ENCODE data around the gene SEMA4C.

The SEMA4C gene

DNA sequence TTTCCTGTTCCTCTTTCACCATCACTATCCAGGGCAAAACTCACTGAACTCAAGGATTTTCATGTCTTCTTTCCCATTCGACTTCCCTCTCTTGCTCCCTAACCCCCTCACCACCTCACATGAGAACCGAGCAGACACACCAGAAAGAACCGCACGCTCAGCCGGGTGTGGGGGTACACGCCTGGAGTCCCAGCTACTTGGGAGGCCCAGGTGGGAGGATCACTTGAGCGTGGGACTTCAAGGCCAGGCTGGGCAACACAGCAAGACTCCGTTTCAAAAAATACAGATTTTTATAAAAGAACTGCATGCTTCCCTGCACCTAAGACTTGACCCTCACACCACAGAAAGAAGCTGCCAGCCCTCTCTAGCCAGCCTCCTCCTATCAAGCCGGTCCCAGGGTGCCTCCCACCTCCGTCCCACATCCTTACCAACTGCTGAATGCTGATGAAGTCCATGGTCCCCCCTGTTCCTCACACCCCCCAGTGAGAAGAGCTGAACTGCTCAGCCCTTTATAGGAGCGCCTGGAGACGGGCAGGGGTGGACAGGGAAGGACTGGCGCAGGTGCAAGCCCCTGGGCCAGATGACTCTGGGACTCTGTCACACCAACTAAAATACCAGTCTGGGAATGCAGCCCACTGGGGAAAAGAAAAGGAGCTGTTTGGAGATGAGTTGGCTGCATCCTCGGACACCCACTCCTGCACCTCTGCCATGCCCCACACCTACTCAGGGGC is 26.2 kb downstream of the SEMA4C start, which contains the start of gene ANKRD23:
ANKRD23 (minus strand) TSS at position 484 of the 731 bp plus-strand sequence; CDS start at position 455, 29 bp downstream.
- Histone ChIP-seq H2BK5ac (ENCODE audit: low read length) (no peak within 1 kb of the TSS), H3K4me3 (ENCODE audit: low read length in 2 of 2) (no peak within 1 kb of the TSS), H3K27me3 (ENCODE audit: control insufficient read depth in 3 of 3, insufficient read depth in 3 of 3, low read depth in 1 of 3, low read length in 3 of 3) (no peaks in the 10 kb centered on the region), H3K18ac (ENCODE audit: low read length) (no peak within 1 kb of the TSS), H3K4ac (ENCODE audit: low read length) (no peak within 1 kb of the TSS), H2BK120ac (ENCODE audit: low read depth, low read length) (no peak within 1 kb of the TSS), H2BK15ac (ENCODE audit: low read length) (no peak within 1 kb of the TSS), H3K9me3 (replicated peaks in 1 of 2; ENCODE audit: control insufficient read depth in 2 of 2, insufficient read depth in 1 of 2, low read depth in 1 of 2, low read length in 2 of 2) (no peaks in the 10 kb centered on the region), H2AK5ac (ENCODE audit: low read depth, low read length) (no peak within 1 kb of the TSS), H3K9ac (ENCODE audit: low read depth, low read length, poor library complexity) (no peak within 1 kb of the TSS), H3K79me1 (ENCODE audit: low read depth, low read length) (peaks cover 2% of the 10 kb centered on the region), H3K14ac (ENCODE audit: low read length) (no peak within 1 kb of the TSS), H3K4me1 (ENCODE audit: control insufficient read depth in 2 of 2, insufficient read depth in 1 of 2, low read depth in 1 of 2, low read length in 2 of 2) (peaks cover 0 to 6% of the 10 kb centered on the region in 2 donors), H2BK12ac (ENCODE audit: low read length) (no peak within 1 kb of the TSS), H4K91ac (ENCODE audit: low read depth, low read length, poor library complexity) (no peak within 1 kb of the TSS), H2AFZ (ENCODE audit: low read length) (no peak within 1 kb of the TSS), H3K27ac (replicated peaks; ENCODE audit: low read length) (no peak within 1 kb of the TSS), H4K8ac (ENCODE audit: low read depth, low read length) (no peak within 1 kb of the TSS), H3K36me3 (replicated peaks in 1 of 2; ENCODE audit: control insufficient read depth in 2 of 2, insufficient read depth in 2 of 2, low read length in 2 of 2) (peaks cover 15 to 38% of the 10 kb centered on the region in 2 donors), H3K4me2 (ENCODE audit: insufficient read depth, low read length, poor library complexity, severe bottlenecking) (no peak within 1 kb of the TSS), H3K23ac (ENCODE audit: low read depth, low read length, poor library complexity) (peak within 1 kb of the TSS; percentile 29)
- no CpG with 5 or more reads among the region's 14 CpGs for WGBS, 2 donors (ENCODE audit: extremely low coverage in 2 of 2, insufficient read length in 2 of 2, insufficient replicate concordance in 1 of 2)
- no peak for DNase-seq (ENCODE audit: low spot score)

DNA sequence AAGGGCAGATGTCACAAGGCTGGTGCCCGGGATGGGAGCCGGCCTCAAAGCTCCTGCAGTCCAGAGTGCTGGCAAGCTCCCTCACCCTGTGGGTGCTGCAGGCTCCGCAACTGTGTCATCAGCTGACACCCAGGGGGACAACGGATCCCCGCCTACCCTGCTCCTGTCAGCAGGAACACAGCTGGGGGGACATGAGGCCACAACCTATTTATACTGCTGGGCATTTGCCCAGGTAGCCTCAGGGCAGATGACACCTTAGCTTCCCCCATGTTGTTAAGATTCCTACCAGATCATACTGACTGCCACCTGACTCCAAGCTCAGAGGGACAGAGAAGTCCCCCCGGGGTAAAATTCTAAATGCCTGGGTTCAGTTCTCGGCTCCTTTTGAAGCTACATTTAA is 27.3 kb downstream of the SEMA4C start:
- no peak overlapping the region for H3K14ac ChIP-seq (ENCODE audit: low read length)
- no peak overlapping the region for H2BK5ac ChIP-seq (ENCODE audit: low read length)
- no peaks in the 10 kb centered on the region for H3K9me3 ChIP-seq (replicated peaks in 1 of 2; ENCODE audit: control insufficient read depth in 2 of 2, insufficient read depth in 1 of 2, low read depth in 1 of 2, low read length in 2 of 2)
- peaks cover 14 to 40% of the 10 kb centered on the region in 2 donors for H3K36me3 ChIP-seq (replicated peaks in 1 of 2; ENCODE audit: control insufficient read depth in 2 of 2, insufficient read depth in 2 of 2, low read length in 2 of 2)
- no peak overlapping the region for H4K91ac ChIP-seq (ENCODE audit: low read depth, low read length, poor library complexity)
- no CpG with 5 or more reads among the region's 7 CpGs for WGBS, 2 donors (ENCODE audit: extremely low coverage in 2 of 2, insufficient read length in 2 of 2, insufficient replicate concordance in 1 of 2)
- no peak overlapping the region for H2BK15ac ChIP-seq (ENCODE audit: low read length)
- H3K27ac ChIP-seq (replicated peaks; ENCODE audit: low read length), result no peak overlapping the region
- no peak overlapping the region for H3K23ac ChIP-seq (ENCODE audit: low read depth, low read length, poor library complexity)
- peaks cover 2% of the 10 kb centered on the region for H3K79me1 ChIP-seq (ENCODE audit: low read depth, low read length)
- no peak overlapping the region for H2BK120ac ChIP-seq (ENCODE audit: low read depth, low read length)
- no peak for DNase-seq (ENCODE audit: low spot score)
- H3K4me2 ChIP-seq (ENCODE audit: insufficient read depth, low read length, poor library complexity, severe bottlenecking), result no peak overlapping the region
- H3K27me3 ChIP-seq (ENCODE audit: control insufficient read depth in 3 of 3, insufficient read depth in 3 of 3, low read depth in 1 of 3, low read length in 3 of 3), result no peaks in the 10 kb centered on the region
- H2BK12ac ChIP-seq (ENCODE audit: low read length), result no peak overlapping the region
- no peak overlapping the region for H3K18ac ChIP-seq (ENCODE audit: low read length)
- no peak overlapping the region for H3K9ac ChIP-seq (ENCODE audit: low read depth, low read length, poor library complexity)
- H4K8ac ChIP-seq (ENCODE audit: low read depth, low read length), result no peak overlapping the region
- no peak overlapping the region for H3K4me3 ChIP-seq (ENCODE audit: low read length in 2 of 2)
- H2AK5ac ChIP-seq (ENCODE audit: low read depth, low read length), result no peak overlapping the region
- no peak overlapping the region for H2AFZ ChIP-seq (ENCODE audit: low read length)
- peaks cover 0 to 2% of the 10 kb centered on the region in 2 donors for H3K4me1 ChIP-seq (ENCODE audit: control insufficient read depth in 2 of 2, insufficient read depth in 1 of 2, low read depth in 1 of 2, low read length in 2 of 2)
- H3K4ac ChIP-seq (ENCODE audit: low read length), result no peak overlapping the region

DNA sequence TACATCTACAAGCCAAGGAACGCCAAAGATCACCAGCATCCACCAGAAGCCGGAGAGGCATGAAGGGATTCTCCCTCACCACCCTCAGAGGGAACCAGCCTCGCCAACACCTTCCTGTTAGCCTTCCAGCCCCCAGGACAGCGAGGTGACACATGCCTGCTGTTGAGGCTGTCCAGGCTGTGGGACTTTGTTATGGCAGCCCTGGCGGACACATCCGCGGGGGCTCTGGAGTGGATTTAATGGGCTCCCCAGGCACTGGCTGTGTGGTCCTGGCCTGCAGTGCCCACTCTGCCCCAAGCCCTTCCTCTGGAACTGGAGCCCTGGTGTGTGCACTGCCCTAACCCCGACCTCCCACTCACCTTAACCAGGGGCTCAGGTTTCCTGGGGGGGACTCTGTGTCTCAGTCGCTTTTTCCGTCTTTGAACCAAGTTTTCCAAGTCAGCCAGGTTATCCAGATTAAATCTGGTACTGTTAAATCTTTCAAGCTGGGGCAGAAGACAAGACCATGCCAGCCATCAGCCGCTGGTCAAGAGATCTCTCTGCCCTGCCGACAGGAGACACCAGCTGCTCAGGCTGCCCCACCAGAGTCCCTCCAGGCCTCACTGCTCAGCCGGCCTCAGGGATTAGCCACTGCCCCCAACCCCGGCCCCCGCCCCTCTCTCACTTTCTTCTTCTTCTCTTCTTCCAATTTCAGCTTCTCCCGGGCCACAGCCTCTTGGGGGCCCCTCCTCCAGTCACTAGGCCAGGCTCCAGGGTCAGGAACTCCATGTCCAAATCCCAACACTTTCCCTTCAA is 28.0 kb downstream of the SEMA4C start:
- Histone ChIP-seq H3K79me1 (ENCODE audit: low read depth, low read length) (peaks cover 2% of the 10 kb centered on the region), H3K36me3 (replicated peaks in 1 of 2; ENCODE audit: control insufficient read depth in 2 of 2, insufficient read depth in 2 of 2, low read length in 2 of 2) (peaks cover 12 to 43% of the 10 kb centered on the region in 2 donors), H3K14ac (ENCODE audit: low read length) (no peak overlapping the region), H3K9ac (ENCODE audit: low read depth, low read length, poor library complexity) (no peak overlapping the region), H4K8ac (ENCODE audit: low read depth, low read length) (no peak overlapping the region), H3K27ac (replicated peaks; ENCODE audit: low read length) (no peak overlapping the region), H2AFZ (ENCODE audit: low read length) (no peak overlapping the region), H2AK5ac (ENCODE audit: low read depth, low read length) (no peak overlapping the region), H3K4me2 (ENCODE audit: insufficient read depth, low read length, poor library complexity, severe bottlenecking) (no peak overlapping the region), H3K4me1 (ENCODE audit: control insufficient read depth in 2 of 2, insufficient read depth in 1 of 2, low read depth in 1 of 2, low read length in 2 of 2) (no peaks in the 10 kb centered on the region), H3K23ac (ENCODE audit: low read depth, low read length, poor library complexity) (no peak overlapping the region), H3K4ac (ENCODE audit: low read length) (no peak overlapping the region), H2BK5ac (ENCODE audit: low read length) (no peak overlapping the region), H2BK120ac (ENCODE audit: low read depth, low read length) (no peak overlapping the region), H4K91ac (ENCODE audit: low read depth, low read length, poor library complexity) (no peak overlapping the region), H2BK15ac (ENCODE audit: low read length) (no peak overlapping the region), H3K27me3 (ENCODE audit: control insufficient read depth in 3 of 3, insufficient read depth in 3 of 3, low read depth in 1 of 3, low read length in 3 of 3) (no peaks in the 10 kb centered on the region), H2BK12ac (ENCODE audit: low read length) (no peak overlapping the region), H3K4me3 (ENCODE audit: low read length in 2 of 2) (no peak overlapping the region), H3K9me3 (replicated peaks in 1 of 2; ENCODE audit: control insufficient read depth in 2 of 2, insufficient read depth in 1 of 2, low read depth in 1 of 2, low read length in 2 of 2) (no peaks in the 10 kb centered on the region), H3K18ac (ENCODE audit: low read length) (no peak overlapping the region)
- WGBS, 2 donors (ENCODE audit: extremely low coverage in 2 of 2, insufficient read length in 2 of 2, insufficient replicate concordance in 1 of 2), result no CpG with 5 or more reads among the region's 16 CpGs
- DNase-seq (ENCODE audit: low spot score), result no peak
